ENCODE measurements around the gene CCP110.

CCP110 gene

GRCh38 chr16:19523559-19524355, at the start of gene CCP110:
TSS of gene CCP110 (plus strand) at chr16:19523942. CDS start at chr16:19527882, 3,940 bp downstream.
- DNase-seq, result peak; percentile 92 to 94

- DNase-seq, result no peak
Measured at GRCh38 chr16:19474617-19475016, 49.1 kb upstream of the CCP110 start.

- no peak for DNase-seq
Measured at GRCh38 chr16:19478505-19478904, 45.2 kb upstream of the CCP110 start.

- no peak for DNase-seq
Measured at GRCh38 chr16:19479302-19479721, 44.4 kb upstream of the CCP110 start.

GRCh38 chr16:19481296-19481695, 42.4 kb upstream of the CCP110 start:
- no peak for DNase-seq

- no peak for DNase-seq
Measured at GRCh38 chr16:19481769-19482168, 42.0 kb upstream of the CCP110 start.

- no peak for DNase-seq
Measured at GRCh38 chr16:19482291-19482690, 41.5 kb upstream of the CCP110 start.

GRCh38 chr16:19484096-19484495, 39.6 kb upstream of the CCP110 start:
- DNase-seq, result no peak

GRCh38 chr16:19485611-19486010, 38.1 kb upstream of the CCP110 start:
- DNase-seq, result no peak

- DNase-seq, result no peak
Measured at GRCh38 chr16:19486051-19486450, 37.7 kb upstream of the CCP110 start.

- DNase-seq, result no peak
Measured at GRCh38 chr16:19486750-19487325, 36.9 kb upstream of the CCP110 start.

- no peak for DNase-seq
Measured at GRCh38 chr16:19488213-19488640, 35.5 kb upstream of the CCP110 start.

GRCh38 chr16:19490619-19491018, 33.1 kb upstream of the CCP110 start:
- no peak for DNase-seq

- DNase-seq, result no peak
Measured at GRCh38 chr16:19497176-19497575, 26.6 kb upstream of the CCP110 start.

- no peak for DNase-seq
Measured at GRCh38 chr16:19499006-19499405, 24.7 kb upstream of the CCP110 start.

- no peak for DNase-seq
Measured at GRCh38 chr16:19499481-19499880, 24.3 kb upstream of the CCP110 start.

GRCh38 chr16:19502395-19503131, 21.2 kb upstream of the CCP110 start:
- peak; percentile 45 to 61 for DNase-seq

GRCh38 chr16:19503461-19504075, 20.2 kb upstream of the CCP110 start:
- no peak for DNase-seq

GRCh38 chr16:19505600-19506303, 18.0 kb upstream of the CCP110 start:
- no peak for DNase-seq

- DNase-seq, result no peak
Measured at GRCh38 chr16:19506965-19507364, 16.8 kb upstream of the CCP110 start.

GRCh38 chr16:19507867-19508266, 15.9 kb upstream of the CCP110 start:
- DNase-seq, result no peak

GRCh38 chr16:19512297-19512696, 11.4 kb upstream of the CCP110 start:
- no peak for DNase-seq
